Tibial nerve (tissue), 4 donors: ENCODE data around the gene ABCB10. TPM values are rescaled to one million over a fixed set of nuclear protein-coding genes. Genes with fewer than 3 reads are reported as not detected.

ENCODE experiments used
- DNase-seq, 2 donors: peaks; one replicate each; pipeline ENCODE4 v3.0.0-alpha.2; 2019; ENCODE audit warnings: low spot score in 2 of 2
- H3K27ac ChIP-seq, 4 donors: fragments of 200-600 bp; sonication (generic) in 3 of 4; one replicate each; pipeline ENCODE4 v1.5.1; 2017 to 2019; ENCODE audit warnings: mild to moderate bottlenecking in 1 of 4
- H3K27me3 ChIP-seq, 2 donors: fragments of 200-600 bp; sonication (generic) in 1 of 2; one replicate each; pipeline versions ENCODE4 v1.5.1 to v1.6.0; 2017 to 2019
- H3K36me3 ChIP-seq, 3 donors: fragments of 200-600 bp; sonication (generic); one replicate each; pipeline ENCODE4 v1.5.1; 2018 to 2019
- H3K4me1 ChIP-seq, 4 donors: fragments of 200-600 bp; sonication (generic) in 3 of 4; one replicate each; pipeline ENCODE4 v1.5.1; 2017 to 2019
- H3K4me3 ChIP-seq, 4 donors: fragments of 200-600 bp; sonication (generic) in 3 of 4; one replicate each; pipeline ENCODE4 v1.5.1; 2017 to 2019; ENCODE audit warnings: mild to moderate bottlenecking in 1 of 4, moderate library complexity in 1 of 4
- H3K9me3 ChIP-seq, 4 donors: fragments of 200-600 bp; sonication (generic) in 3 of 4; one replicate each; pipeline ENCODE4 v1.5.1; 2017 to 2019
- EP300 ChIP-seq, 2 donors: sonication (generic); formaldehyde crosslinking; IDR thresholded peaks; one replicate each; pipeline ENCODE4 v1.6.1; 2017; ENCODE audit warnings: antibody characterized with exemption in 2 of 2, mild to moderate bottlenecking in 1 of 2
- POLR2A ChIP-seq, 2 donors: fragments of 450-650 bp; IDR thresholded peaks; one replicate each; pipeline ENCODE4 v1.6.1; 2017; ENCODE audit warnings: antibody characterized with exemption in 2 of 2, mild to moderate bottlenecking in 2 of 2, moderate library complexity in 2 of 2
- WGBS, 2 donors: methylation state at CpG; one replicate each; pipeline ENCODE4 v1.1.5; 2018; 5-methylcytosine and 5-hydroxymethylcytosine counted together
- total RNA-seq, 4 donors: library from RNA; depleted of rRNA; stranded (reverse); fragments of >200 nt; gene quantifications; one replicate each; pipeline ENCODE4 v1.1.0, GENCODE V29; 2016
- TF ChIP-seq, protein P1 (sequence below), 5 experiments: fragments of 200-600 bp in 3 of 5; fragments of 450-650 bp in 2 of 5; sonication (generic) in 3 of 5; IDR thresholded peaks; one replicate each; pipeline ENCODE4 v1.5.1; 2016 to 2019; ENCODE audit warnings: antibody characterized with exemption in 5 of 5, mild to moderate bottlenecking in 3 of 5, moderate library complexity in 2 of 5

Gene ABCB10
- total RNA-seq, 4 donors from 2014 or later = 24.7 to 39.1 (median 27.2) TPM

GRCh38 chr1:229509576-229509975, 48.9 kb downstream of the ABCB10 start:
- Histone ChIP-seq H3K27ac (no peak overlapping the region), H3K9me3 (no peaks in the 10 kb centered on the region), H3K36me3 (peaks cover 0 to 10% (median 0%) of the 10 kb centered on the region in 3 donors), H3K27me3 (no peaks in the 10 kb centered on the region), H3K4me3 (no peak overlapping the region), H3K4me1 (peaks cover 0 to 31% (median 9%) of the 10 kb centered on the region in 4 donors)
- TF ChIP-seq, protein P1, sequence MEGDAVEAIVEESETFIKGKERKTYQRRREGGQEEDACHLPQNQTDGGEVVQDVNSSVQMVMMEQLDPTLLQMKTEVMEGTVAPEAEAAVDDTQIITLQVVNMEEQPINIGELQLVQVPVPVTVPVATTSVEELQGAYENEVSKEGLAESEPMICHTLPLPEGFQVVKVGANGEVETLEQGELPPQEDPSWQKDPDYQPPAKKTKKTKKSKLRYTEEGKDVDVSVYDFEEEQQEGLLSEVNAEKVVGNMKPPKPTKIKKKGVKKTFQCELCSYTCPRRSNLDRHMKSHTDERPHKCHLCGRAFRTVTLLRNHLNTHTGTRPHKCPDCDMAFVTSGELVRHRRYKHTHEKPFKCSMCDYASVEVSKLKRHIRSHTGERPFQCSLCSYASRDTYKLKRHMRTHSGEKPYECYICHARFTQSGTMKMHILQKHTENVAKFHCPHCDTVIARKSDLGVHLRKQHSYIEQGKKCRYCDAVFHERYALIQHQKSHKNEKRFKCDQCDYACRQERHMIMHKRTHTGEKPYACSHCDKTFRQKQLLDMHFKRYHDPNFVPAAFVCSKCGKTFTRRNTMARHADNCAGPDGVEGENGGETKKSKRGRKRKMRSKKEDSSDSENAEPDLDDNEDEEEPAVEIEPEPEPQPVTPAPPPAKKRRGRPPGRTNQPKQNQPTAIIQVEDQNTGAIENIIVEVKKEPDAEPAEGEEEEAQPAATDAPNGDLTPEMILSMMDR (IDR thresholded peaks at IDR 0.05) = no peak
- no peak for TF ChIP-seq POLR2A (IDR thresholded peaks at IDR 0.05)
- no peak for TF ChIP-seq EP300 (IDR thresholded peaks at IDR 0.05)
- no peak for DNase-seq
- WGBS, 2 donors = 72 to 79% methylated on average over 2 of the region's 2 CpGs

GRCh38 chr1:229508823-229509337, 49.6 kb downstream of the ABCB10 start:
- TF ChIP-seq, protein P1 (IDR thresholded peaks at IDR 0.05) = no peak
- TF ChIP-seq POLR2A (IDR thresholded peaks at IDR 0.05) (no peak), EP300 (IDR thresholded peaks at IDR 0.05) (no peak)
- Histone ChIP-seq H3K4me1 (peaks cover 0 to 27% (median 9%) of the 10 kb centered on the region in 4 donors), H3K36me3 (peaks cover 0 to 14% (median 0%) of the 10 kb centered on the region in 3 donors), H3K4me3 (peak overlapping the region; percentile 66 to 98 (median 94)), H3K27me3 (no peaks in the 10 kb centered on the region), H3K27ac (peak overlapping the region; percentile 94 to 98 (median 97)), H3K9me3 (no peaks in the 10 kb centered on the region)
- no peak for DNase-seq
- WGBS, 2 donors = 74 to 81% methylated on average over 7 of the region's 7 CpGs

DNA sequence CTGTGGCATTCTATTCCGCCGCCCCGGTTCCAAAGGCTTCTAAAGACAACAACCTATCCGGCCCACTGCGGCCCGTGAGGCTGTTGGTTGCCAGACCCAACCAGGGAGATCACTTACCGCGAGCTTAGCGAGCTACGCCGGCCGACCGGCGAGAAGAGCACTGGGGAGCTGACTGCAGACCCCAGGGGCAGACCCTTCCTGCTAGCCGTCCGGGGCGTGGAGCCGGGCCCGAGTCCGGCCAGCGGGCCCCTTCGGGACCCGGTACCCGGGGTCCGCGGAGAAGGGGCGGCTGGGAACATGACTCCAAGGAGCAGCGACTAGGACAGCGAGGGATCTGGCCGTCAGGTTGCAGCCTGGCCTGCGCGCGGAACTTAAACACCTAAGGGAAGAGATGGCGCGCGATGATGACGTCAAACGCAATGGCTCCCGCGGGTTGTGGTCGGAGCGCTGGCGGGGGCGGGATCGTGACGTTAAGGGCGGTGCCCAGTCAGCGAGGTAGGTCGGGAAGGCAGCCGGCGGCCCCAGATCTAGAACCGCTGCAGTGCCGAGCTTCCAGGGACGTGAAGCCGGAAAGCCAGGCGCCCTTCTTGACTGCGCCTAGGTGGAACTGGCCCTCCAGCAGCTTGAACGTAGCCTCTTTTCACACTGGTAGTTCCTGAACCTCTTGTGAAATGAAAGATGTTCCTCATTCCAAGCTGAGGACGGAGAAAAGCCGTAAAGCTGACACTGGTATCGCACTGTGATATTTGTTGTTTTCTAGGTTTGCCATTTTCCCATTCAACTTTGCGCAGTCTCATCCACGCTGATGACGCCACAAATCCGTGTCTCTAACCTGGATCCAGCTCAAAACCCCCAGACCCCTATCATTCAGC, 50.3 kb downstream of the ABCB10 start, which contains the start of gene NUP133:
Gene NUP133, minus strand, starts transcription at position 391 of the 872 bp plus-strand sequence. Its CDS starts 92 bp downstream, at position 299.
- 1% methylated on average over 45 to 65 of the region's 65 CpGs for WGBS, 2 donors
- Histone ChIP-seq H3K36me3 (peaks cover 0 to 18% (median 0%) of the 10 kb centered on the region in 3 donors), H3K9me3 (no peaks in the 10 kb centered on the region), H3K27ac (peak within 1 kb of the TSS; percentile 94 to 98 (median 97)), H3K4me1 (peaks cover 0 to 32% (median 9%) of the 10 kb centered on the region in 4 donors), H3K4me3 (peak within 1 kb of the TSS; percentile 66 to 98 (median 94)), H3K27me3 (no peaks in the 10 kb centered on the region)
- DNase-seq = peak; percentile 99 to 100
- TF ChIP-seq, protein P1 (IDR thresholded peaks at IDR 0.05) = peak in 1 of 5 experiments; percentile 43
- TF ChIP-seq POLR2A (IDR thresholded peaks at IDR 0.05) = peak; percentile 65 to 94
- TF ChIP-seq EP300 (IDR thresholded peaks at IDR 0.05) = peak; percentile 93 to 98

GRCh38 chr1:229507502-229507901, 51.0 kb downstream of the ABCB10 start:
- Histone ChIP-seq H3K4me1 (peaks cover 0 to 32% (median 9%) of the 10 kb centered on the region in 4 donors), H3K4me3 (peak overlapping the region; percentile 66 to 98 (median 94)), H3K27me3 (no peaks in the 10 kb centered on the region), H3K27ac (peak overlapping the region; percentile 94 to 98 (median 97)), H3K9me3 (no peaks in the 10 kb centered on the region), H3K36me3 (peaks cover 0 to 24% (median 0%) of the 10 kb centered on the region in 3 donors)
- no peak for DNase-seq
- 6 to 9% methylated on average over 5 of the region's 5 CpGs for WGBS, 2 donors
- TF ChIP-seq, protein P1 (IDR thresholded peaks at IDR 0.05) = no peak
- TF ChIP-seq EP300 (IDR thresholded peaks at IDR 0.05) (no peak), POLR2A (IDR thresholded peaks at IDR 0.05) (no peak)
